ENCODE data around the gene ZNF263. TPM values are rescaled to one million over a fixed set of nuclear protein-coding genes. Genes with fewer than 3 reads are reported as not detected.

The ZNF263 gene
- 10 to 100 TPM; 19.0 to 35.8 (median 27.5) TPM for total RNA-seq

- H3K9me3 ChIP-seq: peaks cover 0 to 4% (median 0%) of the 10 kb centered on the region in 4 donors
- peak; percentile 92 to 97 (median 97) for DNase-seq
- TF ChIP-seq POLR2A (IDR thresholded peaks at IDR 0.05) (peak; percentile 53 to 56), CTCF (IDR thresholded peaks at IDR 0.05) (peak in 3 of 6 experiments; percentile 3 to 20 (median 12))
- peak within 1 kb of the TSS; percentile 96 to 99 (median 98) for H3K27ac ChIP-seq
- H3K4me3 ChIP-seq: peak within 1 kb of the TSS; percentile 68 to 99 (median 89)
- no peaks in the 10 kb centered on the region for H3K27me3 ChIP-seq
- peaks cover 0 to 17% (median 9%) of the 10 kb centered on the region in 4 donors for H3K4me1 ChIP-seq
- H3K36me3 ChIP-seq: peaks cover 0 to 28% (median 0%) of the 10 kb centered on the region in 3 donors
Observed at GRCh38 chr16:3282730-3283542, at the start of gene ZNF263. TSS of gene ZNF263 (plus strand) at chr16:3283491. CDS start at chr16:3283819, 328 bp downstream.

GRCh38 chr16:3234543-3234856, 48.8 kb upstream of the ZNF263 start:
- H3K36me3 ChIP-seq: peaks cover 0 to 35% (median 5%) of the 10 kb centered on the region in 3 donors
- peaks cover 0 to 14% (median 7%) of the 10 kb centered on the region in 4 donors for H3K4me1 ChIP-seq
- TF ChIP-seq POLR2A (IDR thresholded peaks at IDR 0.05) (no peak), CTCF (IDR thresholded peaks at IDR 0.05) (no peak)
- no peak for DNase-seq
- peak overlapping the region; percentile 78 to 100 (median 94) for H3K4me3 ChIP-seq
- H3K9me3 ChIP-seq: peaks cover 0 to 9% (median 0%) of the 10 kb centered on the region in 4 donors
- no peaks in the 10 kb centered on the region for H3K27me3 ChIP-seq
- peak overlapping the region; percentile 91 to 99 (median 96) for H3K27ac ChIP-seq

- Histone ChIP-seq H3K27me3 (no peaks in the 10 kb centered on the region), H3K9me3 (peaks cover 0 to 4% (median 0%) of the 10 kb centered on the region in 4 donors), H3K36me3 (peaks cover 0 to 30% (median 5%) of the 10 kb centered on the region in 3 donors), H3K27ac (peak within 1 kb of the TSS; percentile 91 to 99 (median 96)), H3K4me1 (peaks cover 0 to 14% (median 7%) of the 10 kb centered on the region in 4 donors), H3K4me3 (peak within 1 kb of the TSS; percentile 78 to 100 (median 94))
- peak; percentile 94 to 98 (median 96) for DNase-seq
- TF ChIP-seq CTCF (IDR thresholded peaks at IDR 0.05) (no peak), POLR2A (IDR thresholded peaks at IDR 0.05) (peak; percentile 69 to 77)
Observed at GRCh38 chr16:3234857-3235561, 48.3 kb upstream of the ZNF263 start, which contains the start of gene ZNF200. TSS of gene ZNF200 (minus strand) at chr16:3235158. CDS start at chr16:3233755, 1,403 bp downstream.

DNA sequence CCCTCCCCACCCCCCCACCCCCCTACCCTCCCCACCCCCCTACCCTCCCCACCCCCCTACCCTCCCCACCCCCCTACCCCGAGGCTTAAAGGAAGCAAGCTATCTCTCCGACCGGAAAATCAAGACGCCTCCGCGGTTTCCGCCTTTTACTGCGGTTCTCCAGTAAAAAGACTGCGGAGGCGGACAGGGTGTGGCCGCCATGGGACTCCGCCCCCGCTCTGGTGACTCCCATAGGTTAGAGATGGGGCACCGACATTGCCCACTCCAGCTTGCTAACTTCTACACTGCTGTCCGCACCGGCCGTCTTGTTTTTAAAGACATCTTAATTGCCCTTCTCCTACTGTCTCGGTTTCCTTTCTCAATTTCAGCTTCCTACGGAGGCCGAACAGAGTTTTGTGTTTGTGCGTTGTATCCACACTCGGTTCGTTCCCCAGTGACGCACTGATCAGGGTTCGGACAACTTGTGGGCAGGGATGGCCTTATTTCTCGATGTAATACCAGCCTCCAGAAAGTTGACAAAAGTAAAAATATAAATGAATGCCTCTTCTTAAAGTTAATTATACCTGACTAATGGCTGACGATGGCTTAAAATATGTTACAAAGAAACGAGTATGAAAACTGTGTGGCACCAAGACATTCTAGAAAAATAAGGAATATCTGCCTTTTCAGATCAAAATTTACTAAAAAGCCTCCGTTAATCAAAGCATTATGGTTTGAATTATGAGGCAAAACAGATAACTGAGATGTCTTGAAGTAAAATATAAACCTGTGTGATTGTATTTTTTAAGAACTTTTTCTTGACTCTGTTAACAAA, 47.2 kb upstream of the ZNF263 start:
- DNase-seq: peak in 2 of 3 donors; percentile 34 to 74
- no peak for TF ChIP-seq POLR2A (IDR thresholded peaks at IDR 0.05)
- TF ChIP-seq CTCF (IDR thresholded peaks at IDR 0.05): no peak
- Histone ChIP-seq H3K9me3 (peaks cover 0 to 3% (median 0%) of the 10 kb centered on the region in 4 donors), H3K36me3 (peaks cover 0 to 20% (median 5%) of the 10 kb centered on the region in 3 donors), H3K27me3 (no peaks in the 10 kb centered on the region), H3K27ac (no peak overlapping the region), H3K4me3 (no peak overlapping the region), H3K4me1 (peaks cover 0 to 14% (median 7%) of the 10 kb centered on the region in 4 donors)

DNA sequence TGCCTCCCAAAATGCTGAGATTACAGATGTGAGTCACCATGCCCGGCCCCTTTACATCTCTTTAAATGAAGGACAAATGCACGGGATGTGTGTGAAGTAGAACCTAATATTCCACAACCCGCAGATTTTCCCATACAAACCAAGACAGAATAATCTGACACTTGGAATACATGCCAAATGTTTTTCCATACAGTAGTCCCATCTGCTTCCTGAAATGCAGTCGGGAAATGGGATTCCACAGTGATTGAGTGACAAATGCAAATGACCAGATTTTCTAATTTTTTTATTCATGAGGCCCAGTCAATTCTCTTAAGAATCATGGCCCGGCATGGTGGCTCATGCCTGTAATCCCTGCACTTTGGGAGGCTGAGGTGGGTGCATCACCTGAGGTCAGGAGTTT, 41.5 kb upstream of the ZNF263 start:
- H3K9me3 ChIP-seq: no peaks in the 10 kb centered on the region
- DNase-seq: no peak
- no peaks in the 10 kb centered on the region for H3K36me3 ChIP-seq
- H3K4me1 ChIP-seq: no peaks in the 10 kb centered on the region
- no peak for TF ChIP-seq CTCF (IDR thresholded peaks at IDR 0.05)
- TF ChIP-seq POLR2A (IDR thresholded peaks at IDR 0.05): no peak
- H3K27me3 ChIP-seq: no peaks in the 10 kb centered on the region
- H3K27ac ChIP-seq: no peak overlapping the region
- no peak overlapping the region for H3K4me3 ChIP-seq

All from Peyer's patch (tissue), 4 donors.